Endometrial microvascular endothelial cells (primary cell): ENCODE data around the gene JMJD1C. TPM values are rescaled to one million over a fixed set of nuclear protein-coding genes. Genes with fewer than 3 reads are reported as not detected.

Experiments
- in situ Hi-C: cut with HindIII; loops from 2 replicates; pipeline ENCODE4 v1.10.0; 2017; ENCODE audit warnings: low sequenced_read_pairs, low pct_unique_long_range_greater_than_20kb; ENCODE audit errors: inconsistent ontology term
- total RNA-seq: library from RNA; depleted of rRNA; stranded (reverse); fragments of >200 nt; gene quantifications from one replicate; pipeline ENCODE4 v1.2.3, GENCODE V29; 2015; ENCODE audit errors: inconsistent ontology term

The JMJD1C gene
- total RNA-seq, 1 donor from 2014 or later, result 82.5 TPM

DNA sequence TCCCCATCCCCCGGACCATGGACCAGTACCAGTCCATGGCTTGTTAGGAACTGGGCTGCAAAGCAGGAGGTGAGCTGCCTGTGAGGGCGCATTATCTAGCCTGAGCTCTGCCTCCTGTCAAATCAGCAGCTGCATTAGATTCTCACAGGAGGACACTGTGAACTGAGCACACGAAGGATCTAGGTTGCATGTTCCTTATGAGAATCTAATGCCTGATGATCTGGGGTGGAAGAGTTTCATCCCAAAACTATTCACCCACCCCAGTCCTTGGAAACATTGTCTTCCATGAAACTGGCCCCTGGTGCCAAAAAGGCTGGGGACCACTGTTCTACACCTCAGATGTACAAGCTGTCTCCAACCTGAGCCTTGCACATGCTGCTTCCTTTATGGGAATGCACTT, 24.1 kb upstream of the JMJD1C start:
- in situ Hi-C loops, result no loop called here

DNA sequence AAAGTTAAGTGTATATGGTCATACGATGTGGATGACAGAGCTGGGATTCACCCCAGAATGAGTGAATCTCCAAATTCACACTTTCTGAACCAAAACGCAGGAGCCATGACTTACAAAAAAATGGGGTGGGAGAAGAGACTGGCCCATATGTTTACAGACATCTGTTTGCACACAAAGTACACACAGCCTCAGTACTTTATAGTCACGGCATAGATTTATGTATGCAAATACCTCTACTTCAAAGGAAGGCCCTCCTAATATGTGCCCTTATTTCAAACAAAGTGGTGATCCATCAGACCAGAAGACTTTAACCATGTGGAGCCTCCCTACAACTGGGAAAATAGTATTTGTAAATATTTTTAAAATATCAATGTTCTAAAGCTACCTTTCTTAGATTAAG, 22.2 kb upstream of the JMJD1C start:
- in situ Hi-C loops, result no loop called here

DNA sequence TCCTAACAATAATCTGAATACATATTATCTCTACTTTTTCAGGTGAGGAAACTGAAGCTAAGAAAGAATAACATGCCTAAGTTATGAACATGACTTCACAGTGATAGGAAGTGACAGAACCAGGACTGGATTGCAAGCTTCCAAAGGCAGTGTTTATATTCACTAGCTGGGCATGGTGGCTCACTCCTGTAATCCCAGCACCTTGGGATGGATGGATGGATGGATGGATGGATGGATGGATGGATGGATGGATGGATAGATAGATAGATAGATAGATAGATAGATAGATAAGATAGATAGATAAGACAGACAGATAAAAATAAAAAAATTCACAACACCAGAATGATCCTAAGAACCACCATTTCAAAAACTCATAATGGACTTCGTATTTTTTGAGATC, 18.2 kb upstream of the JMJD1C start:
- in situ Hi-C loops, result no loop called here

DNA sequence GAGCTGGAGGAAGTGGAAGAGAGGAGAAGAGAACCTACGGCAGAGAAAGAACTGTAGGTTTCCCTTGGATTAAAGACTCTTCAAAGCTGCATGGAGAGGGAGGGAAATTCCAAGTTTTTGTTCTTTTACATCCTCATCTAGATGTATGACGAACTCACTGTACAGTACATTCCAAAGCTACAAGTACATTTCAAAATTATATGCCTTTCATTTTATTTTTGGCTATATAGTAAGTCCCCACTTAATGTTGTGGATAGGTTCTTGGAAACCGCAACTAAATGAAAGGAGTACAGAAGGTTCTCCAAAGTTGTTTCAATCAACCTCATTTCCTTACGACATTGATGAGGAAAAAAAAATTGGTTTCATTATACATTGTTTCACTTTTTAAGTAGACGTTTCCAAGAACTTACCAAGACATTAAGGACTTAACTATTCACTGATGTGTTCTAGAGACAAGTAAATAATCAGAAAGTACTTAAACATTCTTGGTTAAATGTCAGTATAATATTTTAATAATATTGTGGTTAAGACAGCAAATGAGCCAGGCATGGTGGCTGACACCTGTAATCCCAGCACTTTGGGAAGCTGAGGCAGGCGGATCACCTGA, 16.1 kb upstream of the JMJD1C start:
- in situ Hi-C loops, result no loop called here

DNA sequence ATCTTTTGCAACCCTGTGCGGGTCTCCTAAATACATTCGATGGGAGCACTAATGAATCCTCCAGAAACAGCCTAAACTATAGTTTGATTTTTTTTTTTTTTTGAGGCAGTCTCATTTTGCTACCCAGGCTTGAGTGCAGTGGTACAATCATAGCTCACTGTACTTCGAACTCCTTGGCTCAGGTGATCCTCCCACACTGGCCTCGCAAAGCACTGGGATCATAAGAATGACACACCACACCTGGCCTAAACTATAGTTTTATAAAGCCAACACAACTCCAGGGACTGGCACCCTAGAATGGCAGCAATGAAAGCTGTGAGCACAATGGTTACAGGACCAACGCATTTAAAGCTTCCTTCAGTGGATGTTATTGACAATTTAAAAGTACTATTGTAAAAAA, 14.5 kb upstream of the JMJD1C start:
- in situ Hi-C loops, result no loop called here

DNA sequence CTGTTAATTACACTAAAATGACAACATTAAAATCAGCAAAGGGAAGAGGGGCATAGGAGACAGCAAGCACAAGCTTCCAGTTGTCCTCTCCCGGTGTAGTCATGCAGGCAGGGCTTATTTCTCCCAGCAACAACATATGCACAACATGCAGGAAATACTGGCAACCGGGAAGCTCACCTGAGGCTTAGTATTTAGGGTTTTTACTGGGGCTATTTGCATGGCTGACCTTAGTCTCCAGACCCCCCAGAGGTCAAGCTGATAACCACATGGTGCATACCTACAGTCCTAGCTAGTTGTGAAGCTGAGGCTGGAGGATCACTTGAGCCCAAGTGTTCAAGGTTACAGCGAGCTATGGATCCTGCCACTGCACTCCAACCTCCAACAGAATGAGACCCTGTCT, 12.8 kb upstream of the JMJD1C start:
- in situ Hi-C loops, result no loop called here

DNA sequence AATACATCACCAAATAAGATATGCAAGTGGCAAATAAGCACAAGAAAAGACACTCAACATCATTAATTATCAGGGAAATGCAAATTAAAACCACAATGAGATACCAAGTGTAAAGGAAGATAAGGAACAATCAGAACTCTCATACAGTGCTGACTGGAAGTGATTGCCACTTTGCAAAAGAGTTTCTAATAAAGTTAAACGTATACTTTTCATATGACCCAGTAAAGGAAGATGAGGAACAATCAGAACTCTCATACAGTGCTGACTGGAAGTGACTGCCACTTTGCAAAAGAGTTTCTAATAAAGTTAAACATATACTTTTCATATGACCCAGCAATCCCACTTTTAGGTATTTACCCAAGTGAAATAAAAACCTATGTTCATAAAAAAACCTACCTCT, 12.2 kb upstream of the JMJD1C start:
- in situ Hi-C loops, result no loop called here

DNA sequence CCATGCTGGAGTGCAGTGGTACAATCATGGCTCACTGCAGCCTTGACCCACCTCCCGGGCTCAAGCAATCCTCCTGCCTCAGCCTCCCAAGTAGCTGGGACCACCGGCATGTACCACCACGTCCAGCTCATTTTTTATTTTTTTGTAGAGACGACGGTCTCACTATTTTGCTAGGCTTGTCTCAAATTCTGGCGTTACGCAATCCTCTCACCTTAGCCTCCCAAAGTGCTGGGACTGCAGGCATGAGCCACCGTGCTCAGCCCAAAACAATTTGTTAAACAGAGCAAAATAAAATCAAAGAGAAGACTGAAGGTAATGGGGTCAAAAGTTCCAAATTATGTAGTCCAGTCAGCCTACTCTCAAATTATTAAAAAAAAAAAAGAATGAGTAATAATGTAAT, 8.7 kb upstream of the JMJD1C start:
- in situ Hi-C loops, result no loop called here

DNA sequence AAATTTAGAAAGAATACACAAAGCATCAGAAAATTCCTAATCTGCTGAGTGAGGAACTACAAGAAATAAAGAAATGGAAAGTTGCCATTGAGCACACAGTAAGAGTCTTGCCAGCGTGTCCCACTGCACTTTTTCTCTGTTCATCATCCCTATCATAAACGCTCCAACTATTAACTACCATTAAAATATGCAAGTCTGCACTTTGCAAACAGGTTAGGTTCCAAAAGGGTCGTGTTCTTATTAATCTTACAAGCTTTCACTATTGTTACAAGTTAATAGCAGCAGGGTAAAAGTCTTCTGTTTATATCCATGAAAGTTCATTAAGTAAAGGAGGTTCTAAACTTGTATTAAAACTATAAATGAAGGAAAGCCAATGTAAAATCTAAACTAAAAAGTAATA, 5.2 kb upstream of the JMJD1C start:
- in situ Hi-C loops, result no loop called here

DNA sequence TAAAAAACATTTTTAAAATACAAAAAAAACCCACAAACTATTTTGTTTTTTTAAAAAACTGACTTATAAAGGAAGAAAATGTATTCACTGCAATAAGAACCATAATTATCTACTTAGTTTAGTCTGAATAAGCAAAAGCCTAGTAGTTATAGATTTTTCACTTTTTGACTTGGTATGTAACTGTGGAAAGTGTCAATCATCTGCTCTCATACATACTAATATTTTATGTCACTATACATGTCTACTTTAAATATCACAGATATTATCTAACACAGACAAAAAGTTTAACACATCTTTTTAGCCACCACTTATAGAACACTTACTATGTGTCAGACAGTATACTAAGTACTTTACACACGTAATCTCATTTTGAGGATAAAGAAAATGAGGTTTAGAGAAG, 3.2 kb upstream of the JMJD1C start:
- in situ Hi-C loops, result no loop called here

DNA sequence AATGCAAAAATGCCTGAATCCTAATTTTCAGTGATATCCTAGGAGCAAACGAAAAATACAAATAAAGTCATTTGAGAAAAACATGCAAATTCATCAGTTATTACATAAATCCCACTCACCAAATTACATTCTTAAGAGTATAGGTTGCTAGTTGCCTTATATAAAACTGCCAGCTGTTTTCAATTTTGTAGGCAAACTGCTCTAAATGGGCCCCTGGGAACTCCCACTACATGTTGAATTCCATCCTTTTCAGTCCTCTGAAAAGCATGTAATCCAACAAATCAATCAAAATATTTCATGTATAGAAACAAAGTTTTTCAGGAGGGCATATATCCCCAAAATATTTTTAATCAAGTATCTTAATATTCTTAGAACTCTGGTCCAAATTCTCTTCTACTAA, 2.1 kb upstream of the JMJD1C start:
- in situ Hi-C loops, result no loop called here

DNA sequence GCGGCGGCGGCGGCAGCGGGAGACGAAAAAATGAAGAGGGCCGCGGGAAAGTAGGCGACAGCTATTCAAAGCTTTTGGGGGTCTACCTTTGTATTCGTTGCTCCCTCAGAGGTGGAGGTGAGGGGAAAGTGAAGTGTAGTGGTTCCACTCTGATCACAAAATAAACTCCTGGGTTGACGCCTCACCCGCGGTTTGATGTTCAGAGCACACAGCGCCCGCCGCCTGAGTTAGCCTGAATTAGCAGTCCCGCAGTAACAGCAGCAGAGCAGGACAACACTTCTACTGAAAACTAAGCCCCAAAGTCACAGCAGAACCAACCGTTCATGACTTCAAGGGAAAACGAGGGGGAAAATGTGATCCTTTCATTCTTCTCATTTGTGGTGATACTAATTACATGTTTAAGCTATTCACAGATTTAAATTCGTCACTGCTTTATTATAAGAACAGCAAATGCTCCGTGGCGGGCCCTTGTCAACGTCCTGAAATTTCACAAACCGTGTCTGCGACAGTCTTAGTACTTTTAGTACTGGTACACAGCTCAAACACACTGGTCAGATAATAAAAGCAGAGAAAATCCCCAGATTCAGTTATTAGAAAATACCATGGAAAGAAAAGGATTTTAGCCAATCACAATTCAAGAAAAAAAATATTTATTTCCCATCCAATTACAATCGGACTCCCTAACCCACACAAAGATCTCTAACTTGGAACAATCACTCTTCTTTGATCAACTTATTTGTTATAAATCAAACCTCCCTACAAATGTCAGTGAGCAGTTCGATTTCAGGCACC, 563 bp upstream of the JMJD1C start:
- in situ Hi-C loops, result no loop called here

DNA sequence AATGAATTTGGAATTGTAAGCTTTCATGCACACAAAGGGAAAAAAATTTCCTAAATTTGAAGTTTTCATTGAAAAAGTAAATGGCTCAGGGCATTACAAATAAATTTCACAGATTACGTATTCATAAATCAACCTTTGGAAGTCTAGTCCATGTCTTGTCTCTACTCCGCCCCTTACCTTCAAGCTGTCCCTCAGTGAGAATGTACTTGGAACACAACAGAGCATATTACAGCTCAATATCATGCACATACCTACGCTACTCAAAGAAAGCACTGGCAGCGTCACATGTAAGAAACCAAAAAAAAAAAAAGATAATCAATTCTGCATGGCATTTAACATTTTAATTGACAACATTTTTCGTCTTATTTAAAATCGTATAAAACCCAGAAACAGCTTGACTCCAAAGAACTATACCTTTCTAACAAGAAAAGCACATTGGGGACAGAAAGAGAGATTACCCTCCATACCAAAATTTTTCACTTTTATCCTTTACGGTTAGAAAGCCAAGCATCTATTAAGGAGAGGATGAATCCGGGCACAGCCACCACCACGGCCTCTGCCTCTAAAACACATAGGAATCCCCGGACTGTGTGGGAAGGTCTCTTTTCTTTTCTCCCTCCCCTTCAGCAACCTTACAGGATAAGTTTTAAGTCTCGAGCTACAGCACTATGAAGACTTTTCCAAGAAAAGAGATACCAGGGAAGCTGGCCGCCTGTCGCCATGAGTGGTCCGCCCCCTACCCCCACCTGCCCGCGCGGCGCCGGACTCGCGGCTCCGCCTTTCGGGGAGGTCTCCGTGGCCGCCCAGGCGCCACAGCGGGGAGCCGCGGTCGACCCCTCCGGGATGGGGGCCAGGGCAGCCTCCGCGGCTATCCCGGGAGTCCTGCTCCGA, 1.1 kb downstream of the JMJD1C start:
- in situ Hi-C loops, result no loop called here

DNA sequence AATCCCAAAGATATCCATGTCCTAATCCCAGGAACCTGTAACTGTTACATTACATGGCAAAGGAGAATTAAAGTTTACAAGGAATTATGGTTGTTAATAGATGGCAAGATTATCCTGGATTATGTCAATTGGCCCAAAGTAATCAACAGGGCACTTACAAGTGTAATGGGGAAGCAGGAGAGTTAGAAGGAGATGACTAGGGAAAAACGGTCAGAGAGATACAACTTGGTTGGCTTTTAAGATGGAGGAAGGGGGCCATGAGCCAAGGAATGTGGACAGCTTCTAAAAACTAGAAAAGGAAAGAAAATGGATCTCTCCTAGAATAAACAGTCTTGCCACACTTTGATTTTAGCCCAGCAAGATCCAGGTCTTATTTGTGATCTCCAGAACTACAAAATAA, 3.3 kb downstream of the JMJD1C start:
- in situ Hi-C loops, result no loop called here

DNA sequence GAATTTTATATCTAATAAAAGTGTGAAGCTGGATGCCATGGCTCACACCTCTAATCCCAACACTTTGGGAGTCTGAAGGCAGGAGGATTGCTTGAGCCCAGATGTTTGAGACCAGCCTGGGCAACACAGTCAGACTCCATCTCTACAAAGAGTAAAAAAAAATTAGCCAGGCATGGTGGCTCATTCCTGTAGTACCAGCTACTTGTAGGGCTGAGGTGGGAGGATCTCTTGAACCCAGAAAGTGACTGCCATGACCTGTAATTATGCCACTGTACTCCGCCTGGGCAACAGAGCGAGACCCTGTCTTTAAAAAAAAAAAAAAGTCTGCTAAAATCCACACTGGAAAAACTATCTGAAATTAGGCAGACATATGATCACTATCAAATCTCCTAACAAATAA, 7.6 kb downstream of the JMJD1C start:
- in situ Hi-C loops, result no loop called here

DNA sequence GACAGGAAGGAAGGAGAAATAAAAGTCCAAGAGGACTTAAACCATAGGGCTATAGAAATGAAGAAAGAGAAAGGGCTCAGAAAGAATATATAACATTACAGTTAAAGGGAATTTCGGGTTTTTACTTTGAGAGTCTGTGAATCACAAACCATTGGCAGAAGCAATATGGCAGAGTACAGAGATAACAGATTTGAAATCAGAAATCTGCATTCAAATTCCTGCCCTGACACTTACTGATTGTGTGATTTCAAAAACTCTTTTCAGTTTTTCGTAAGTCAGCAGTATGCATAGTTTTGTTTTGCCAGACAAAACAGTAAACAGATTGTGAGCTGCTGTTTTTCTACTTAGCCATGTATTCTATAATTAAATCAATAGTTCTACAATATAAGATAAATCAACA, 8.2 kb downstream of the JMJD1C start:
- in situ Hi-C loops, result no loop called here

DNA sequence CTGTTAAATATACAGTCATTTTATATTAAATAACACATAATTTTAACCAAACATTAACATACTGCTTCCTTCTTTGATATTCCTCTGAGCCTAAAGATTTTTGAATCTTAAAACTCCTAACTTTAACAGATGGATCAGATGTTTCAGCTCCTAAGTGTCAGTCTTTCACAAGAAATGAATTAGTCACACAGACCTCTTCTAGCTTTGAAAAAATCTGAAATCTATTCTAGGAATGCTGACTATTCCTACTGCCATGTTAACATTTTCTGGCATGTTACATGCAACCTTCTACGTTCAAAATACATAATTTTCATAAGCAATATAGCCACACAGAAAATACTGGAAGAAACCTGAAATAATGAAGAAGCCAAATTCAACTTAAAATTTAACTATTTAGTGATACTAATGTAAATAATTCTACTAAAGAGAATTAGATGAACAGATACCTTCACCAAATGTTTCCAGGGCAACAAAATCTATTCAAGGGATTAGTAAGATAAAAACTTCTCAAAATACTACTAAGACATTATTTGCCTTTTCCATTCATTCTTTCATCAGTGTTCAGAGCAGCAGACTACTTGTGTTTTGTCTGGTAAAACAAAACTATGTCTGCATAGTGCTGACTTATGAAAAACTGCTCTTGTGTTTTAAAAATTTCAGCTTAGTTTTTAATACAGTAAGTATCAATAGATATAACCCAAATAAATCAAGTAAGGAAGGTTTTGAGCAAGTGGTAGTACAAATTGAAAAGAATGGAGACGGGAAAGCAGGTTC, 9.2 kb downstream of the JMJD1C start:
- in situ Hi-C loops, result no loop called here

DNA sequence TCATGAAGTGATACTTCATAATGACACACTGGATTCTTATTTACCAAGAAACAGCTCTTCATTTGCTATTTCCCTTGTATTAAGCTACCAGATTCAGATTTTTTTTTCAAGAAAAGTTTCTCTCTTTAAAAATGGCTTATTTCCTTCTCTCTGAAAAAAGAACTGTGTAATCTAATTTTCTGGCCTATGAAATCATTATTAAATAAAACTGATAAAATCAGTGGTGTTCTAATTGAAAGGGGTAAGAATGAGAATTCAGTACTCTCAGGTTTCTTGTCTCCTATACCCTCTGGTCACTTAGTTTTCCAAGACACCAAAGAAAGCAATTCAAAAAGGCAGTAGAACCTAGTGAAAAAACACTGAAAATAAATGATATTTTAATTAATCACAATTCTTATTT, 10.3 kb downstream of the JMJD1C start:
- in situ Hi-C loops, result no loop called here

DNA sequence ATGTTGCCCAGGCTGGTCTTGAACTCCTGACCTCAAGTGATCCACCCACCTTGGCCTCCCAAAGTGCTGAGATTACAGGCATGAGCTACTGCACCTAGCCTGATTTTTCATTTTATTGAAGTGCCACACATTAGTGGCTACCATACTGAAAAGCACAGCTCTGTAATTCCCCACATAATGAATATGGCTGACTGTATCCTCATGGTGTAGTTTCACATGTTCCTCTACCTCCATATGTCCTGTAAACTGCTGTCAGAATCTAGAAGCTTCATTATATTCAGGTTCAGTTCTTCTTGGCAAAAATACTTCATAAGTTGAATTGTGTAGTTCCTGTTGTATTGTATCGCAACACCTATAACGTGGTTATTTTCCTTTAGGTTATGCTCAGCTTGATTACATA, 11.1 kb downstream of the JMJD1C start:
- in situ Hi-C loops, result no loop called here
